Superior temporal gyrus (tissue), 1 donor: Measurements from ENCODE around the gene TSPAN18.

Experiments used
- DNase-seq: peaks from one replicate; pipeline ENCODE4 v3.0.0-alpha.2; 2016; ENCODE audit errors: extremely low spot score

The TSPAN18 gene

DNA sequence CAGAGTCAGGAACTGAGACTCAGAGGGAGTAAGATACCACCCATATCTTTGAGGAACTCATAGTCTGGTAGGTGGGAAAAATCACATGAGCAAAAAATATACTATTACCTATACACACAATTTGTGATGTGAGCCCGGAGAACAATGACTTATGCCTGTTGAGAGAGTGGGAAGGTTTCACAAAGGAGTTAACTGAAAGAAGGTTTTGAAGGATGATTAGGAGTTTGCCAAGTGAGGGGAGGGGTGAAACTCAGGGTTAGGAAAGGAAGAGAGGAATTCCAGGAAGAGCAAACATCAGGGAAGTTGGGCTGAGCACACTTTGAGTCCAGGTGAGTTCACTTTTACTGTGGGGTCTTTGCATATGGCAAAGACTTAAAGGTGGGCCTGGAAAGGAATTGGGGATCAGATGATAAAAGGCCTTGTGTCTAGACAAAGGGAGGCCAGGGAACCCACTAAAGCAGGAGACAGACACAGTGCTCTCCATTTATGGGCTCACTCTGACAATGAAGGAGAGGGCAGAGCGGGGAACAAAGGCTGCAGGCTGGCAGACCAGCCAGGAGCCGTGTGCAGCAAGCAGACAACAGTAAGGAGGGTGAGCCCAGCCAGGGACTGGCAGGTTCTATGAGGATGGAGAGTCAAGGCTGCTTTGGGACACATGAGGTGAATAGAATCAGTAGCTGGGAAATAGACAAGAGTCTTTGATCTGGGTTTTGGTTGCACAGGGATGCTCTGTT lies 33.1 kb downstream of the TSPAN18 start:
- no peak for DNase-seq

DNA sequence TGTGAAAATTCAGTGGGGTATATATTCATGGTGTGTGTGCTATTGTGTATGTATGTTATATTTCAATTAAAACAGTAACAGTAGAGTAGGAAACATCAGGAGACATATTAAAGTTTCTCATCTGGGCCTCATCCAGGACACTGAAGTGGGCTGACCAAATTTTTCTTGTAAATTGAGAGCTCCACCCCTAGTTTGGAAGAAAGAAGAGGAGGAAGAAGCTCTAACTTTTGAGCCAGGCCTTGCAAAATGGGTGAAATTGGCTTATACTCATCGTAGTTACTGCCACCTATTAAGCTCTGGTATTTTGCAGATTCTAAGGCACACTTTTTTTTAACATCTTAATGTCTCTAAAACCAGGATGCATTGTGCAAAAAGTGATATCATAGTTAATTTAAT lies 33.7 kb downstream of the TSPAN18 start:
- DNase-seq, result no peak

DNA sequence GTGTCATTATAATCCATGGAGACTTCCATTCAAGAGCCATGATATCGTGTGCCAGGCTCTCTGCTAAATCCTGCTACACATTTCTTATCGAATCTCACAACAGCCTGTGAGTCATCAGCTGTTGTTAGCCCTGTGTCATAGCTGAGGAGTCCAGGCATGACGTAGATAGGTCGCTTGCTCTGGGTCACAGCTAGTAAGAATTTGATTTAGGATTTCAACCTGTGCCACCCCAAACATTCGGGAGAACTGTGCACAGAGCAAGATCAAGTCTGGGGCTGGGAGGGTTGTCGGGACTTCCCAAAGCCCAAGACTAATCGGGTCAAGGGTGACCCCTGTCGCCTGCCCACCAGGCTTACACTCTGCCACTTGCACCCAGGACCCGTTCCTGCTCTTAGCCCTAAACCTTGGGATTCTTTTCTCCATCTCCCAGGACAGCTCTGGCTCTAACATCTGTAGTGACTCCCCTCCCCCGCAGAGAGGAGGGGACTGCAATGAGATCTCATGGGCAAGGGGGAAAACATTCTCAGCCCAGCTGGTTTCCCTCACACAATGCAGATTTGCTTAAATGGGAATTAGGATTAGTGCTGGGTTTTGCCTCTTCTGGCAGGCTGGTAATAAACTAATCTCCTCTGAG lies 34.3 kb downstream of the TSPAN18 start:
- no peak for DNase-seq

DNA sequence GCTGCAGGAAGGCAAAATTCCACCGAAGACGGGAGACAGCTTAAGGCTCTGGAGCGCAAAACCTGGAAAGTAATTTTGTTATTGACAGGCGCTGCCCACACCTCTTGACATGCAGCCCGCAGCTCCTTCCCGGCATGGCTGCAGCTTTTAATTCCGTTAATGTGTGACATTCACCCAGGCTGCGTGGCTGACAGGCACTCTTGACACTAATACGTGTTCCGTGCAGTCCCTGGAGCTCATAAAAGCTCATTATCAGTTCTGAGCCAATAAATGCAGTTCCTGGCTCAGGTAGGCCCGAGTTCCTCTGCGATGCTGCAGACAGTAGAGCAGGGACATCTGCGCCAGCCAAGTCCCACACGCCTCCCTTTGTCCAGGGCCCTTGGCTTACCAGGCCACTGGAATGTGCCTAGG lies 34.8 kb downstream of the TSPAN18 start:
- DNase-seq, result no peak

DNA sequence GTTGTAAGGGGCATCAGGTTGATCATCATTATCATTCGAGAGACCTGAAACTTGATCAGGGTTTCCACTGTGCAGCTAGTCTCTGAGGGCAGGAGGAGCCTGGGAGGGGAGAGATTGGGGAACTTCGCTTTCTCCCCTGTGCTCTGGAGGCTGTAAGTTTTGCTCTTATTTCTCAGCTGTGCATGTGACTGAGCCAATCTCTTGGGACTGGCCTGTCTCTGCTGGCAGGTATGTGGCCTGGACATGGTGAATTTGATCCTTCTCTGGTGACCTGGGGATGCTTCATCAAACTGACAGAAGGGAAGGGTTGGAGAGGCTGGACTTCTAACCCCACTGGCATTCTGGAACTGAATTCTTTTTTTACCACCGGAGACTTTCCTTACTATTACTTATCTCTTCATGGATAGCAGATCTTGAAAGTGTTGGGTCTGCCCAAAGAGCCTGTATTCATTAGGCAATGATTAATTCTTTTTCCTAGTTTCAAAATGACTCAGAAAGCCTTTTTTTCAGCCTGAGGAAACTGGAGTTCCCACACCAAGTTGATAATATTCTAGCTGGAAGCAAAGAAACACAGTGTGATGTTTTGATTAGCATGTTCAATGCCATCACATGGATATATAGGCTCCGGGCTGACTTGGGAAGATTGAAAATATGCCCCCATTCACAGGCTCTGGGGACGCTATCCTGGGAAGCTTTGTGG lies 36.5 kb downstream of the TSPAN18 start:
- no peak for DNase-seq

DNA sequence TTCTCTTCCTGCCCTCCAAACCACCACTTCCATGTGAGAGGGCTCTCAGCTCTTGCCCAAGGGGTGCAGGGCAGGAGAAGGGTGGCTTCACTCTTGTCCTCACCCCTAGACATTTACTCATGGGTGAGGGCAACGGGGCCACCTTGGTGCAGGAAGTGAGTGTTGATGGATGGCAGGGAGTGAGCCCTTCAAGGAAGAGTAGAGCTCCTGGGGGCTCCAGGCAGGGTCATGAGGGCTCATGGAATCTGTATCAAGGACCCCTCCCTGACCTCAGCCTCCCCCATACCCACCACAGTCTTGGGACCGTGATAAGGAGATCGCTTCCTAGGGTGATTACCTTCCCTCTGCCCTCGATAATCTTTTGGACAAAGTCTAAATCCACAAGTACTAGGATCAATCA lies 37.8 kb downstream of the TSPAN18 start:
- DNase-seq, result no peak

DNA sequence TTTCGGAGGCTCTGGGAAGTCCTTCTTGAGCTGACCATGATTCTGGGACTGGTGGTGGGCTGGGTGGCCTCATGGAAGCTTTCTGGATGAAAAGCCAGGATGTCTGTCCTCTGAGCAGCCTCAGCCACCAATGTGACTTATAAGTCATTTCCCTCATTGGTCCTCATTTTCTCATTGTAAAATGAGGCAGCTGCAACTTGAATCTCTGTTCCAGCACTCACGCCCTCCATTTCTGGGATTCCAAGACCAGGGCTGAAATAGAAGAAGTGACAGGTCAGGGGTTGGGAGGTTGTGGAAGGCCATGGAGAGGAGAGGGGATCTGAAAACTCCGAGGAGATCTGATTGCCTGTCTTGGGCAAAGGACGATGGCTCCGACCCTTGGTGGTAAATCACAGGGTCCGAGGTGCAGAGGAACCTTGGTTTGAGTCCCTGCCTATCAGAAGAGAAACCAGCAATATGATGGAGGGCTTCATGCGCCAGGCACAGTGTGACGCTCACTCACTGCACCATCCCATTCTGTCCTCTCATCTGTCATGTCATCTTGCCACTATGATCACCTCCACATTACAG lies 38.3 kb downstream of the TSPAN18 start:
- no peak for DNase-seq

DNA sequence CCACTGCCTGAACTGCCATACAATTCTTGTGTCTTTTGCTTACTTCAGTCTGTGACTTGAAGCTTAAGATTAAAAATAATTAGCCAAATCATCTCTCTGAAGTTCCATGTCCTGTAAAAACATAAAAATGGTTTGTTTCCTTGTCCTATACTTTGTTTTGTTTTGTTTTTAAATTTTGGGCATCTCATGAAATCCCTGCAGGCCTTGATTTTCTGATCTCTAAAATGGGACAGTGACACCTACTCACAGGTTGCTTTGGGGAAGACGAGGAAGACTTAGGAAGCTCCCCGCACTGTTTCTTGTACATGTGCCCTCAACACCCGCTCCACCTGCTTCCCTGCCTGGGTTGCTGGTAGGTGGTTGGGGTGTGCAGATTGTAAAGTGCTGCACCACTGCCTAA lies 38.9 kb downstream of the TSPAN18 start:
- no peak for DNase-seq

DNA sequence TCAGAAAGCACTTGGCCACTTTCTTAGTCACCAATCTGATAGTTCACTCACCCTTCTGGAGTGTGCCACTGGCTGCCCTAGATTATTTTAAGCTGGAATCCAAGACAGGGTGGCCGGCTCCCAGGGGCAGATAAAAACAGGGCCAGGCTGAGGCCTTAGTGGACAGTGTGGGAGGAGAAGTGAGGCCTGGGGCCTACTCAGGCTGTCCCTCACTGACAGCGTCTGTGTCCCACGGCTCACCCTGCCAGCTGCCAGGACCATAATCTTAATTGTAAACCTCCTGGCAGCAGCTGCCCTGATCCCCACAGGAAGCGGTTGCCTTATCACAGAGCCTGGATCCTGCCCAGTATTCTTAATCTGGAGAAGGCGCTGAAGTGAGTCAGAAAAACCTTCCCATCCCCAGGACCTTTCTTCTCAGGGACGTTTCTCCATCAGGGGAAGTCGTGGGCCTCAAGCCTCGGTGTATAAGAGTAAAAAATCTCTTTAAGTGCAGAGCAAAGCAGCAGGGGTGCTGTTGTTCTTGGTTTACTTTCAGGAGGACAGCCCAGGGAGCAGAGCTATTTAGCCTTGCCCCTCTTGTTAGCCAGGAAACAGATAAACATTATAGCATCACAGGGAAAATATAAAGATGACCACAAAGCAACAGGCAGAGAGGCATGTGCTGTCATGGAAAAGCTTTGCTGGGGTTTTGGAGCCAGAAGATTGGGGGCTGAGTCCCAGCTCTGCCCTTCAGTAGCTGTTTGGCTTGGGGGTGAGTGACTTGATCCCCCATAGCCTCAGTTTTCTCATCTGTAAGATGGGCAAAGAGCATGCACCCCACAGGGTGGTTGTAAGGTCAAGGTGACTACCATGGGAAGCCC lies 39.6 kb downstream of the TSPAN18 start:
- DNase-seq, result no peak

DNA sequence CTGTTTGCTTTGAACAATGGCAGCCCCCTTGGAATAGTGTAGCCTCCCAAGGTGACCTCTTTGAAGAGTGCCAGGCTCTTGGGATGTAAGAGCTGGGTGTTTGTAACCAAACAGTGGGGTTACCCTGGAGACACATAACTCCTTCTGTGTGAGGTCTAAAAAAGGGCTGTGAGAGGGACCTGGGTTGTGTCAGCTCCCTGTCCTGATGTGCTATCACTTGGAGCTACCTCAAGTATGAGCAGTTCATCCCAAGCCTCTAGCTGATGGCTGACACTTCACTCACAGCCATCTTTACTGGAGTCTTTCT lies 40.2 kb downstream of the TSPAN18 start:
- no peak for DNase-seq

DNA sequence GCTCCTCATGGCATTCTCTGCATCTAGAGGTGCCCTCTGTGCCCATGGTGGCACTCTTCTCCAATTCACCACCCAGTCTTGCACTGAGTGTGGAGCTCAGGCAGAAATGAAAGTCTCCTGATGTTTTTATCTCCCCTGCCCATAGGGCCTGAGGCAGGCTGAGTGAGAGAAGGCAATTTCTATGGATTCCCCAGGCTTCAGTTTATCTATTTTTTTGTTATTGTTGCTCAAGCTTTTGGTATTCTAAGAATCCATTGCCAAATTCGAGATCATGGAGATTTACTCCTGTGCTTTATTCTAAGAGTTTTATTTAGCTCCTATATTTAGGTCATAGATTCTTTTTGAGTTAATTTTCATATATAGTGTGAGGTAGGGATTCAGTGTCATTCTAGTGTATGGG lies 40.7 kb downstream of the TSPAN18 start:
- no peak for DNase-seq

DNA sequence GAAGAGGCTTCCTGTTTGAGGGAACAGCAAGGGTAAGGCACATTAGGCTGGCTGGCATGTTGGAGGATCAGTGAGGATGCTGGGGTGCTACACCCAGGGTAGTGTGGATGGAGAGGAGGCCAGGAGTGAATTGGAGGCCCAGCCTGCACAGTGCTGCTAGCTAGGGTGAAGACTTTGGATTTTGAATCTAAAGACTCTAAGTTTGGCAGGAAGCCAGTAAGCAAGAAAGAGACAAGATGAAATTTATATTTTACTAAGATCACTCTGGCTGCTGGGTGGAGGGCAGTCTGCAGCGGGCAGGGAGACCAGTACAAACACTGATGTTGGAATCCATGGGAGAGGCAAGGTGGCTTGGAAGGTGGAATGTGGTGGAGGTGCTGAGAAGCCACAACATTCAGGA lies 43.6 kb downstream of the TSPAN18 start:
- no peak for DNase-seq

DNA sequence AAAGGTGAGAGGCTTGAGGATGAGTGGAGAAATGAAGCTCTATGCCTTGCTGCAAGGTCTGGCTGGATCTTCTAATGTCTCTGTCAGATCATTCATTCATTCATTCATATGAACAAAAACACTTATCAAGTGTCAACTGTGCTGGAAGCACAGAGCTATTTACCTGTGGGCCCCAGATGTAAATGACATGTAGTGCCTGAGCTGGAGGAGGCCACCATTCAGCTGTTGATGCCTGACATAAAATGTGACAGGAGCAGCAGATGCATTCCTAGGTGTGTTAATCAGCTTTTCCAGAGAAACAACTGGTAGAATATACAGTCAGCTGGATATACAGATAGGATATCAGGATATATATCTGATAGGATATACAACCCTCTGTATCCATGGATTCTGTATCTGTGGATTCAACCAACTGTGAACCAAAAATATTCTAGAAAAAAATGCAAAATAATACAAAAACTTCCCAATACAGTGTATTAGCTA lies 44.5 kb downstream of the TSPAN18 start:
- DNase-seq, result no peak

DNA sequence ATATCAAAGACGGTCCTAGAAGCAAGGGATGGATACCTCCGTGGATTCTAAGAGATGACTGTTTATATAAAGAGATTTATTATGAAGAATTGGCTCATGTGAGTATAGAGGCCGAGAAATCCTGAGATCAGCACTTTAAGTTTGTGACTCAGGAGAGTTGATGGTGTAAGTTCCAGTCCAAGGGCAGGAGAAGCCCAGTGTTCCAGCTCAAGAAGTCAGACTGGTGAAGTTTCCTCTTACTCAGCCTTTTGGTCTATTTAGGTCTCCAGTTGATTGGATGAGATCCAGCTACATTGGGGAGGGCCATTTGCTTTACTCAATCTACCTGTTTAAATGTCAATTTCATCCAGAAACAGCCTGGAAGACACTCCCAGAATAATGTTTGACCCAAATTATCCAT lies 45.1 kb downstream of the TSPAN18 start:
- DNase-seq, result no peak

DNA sequence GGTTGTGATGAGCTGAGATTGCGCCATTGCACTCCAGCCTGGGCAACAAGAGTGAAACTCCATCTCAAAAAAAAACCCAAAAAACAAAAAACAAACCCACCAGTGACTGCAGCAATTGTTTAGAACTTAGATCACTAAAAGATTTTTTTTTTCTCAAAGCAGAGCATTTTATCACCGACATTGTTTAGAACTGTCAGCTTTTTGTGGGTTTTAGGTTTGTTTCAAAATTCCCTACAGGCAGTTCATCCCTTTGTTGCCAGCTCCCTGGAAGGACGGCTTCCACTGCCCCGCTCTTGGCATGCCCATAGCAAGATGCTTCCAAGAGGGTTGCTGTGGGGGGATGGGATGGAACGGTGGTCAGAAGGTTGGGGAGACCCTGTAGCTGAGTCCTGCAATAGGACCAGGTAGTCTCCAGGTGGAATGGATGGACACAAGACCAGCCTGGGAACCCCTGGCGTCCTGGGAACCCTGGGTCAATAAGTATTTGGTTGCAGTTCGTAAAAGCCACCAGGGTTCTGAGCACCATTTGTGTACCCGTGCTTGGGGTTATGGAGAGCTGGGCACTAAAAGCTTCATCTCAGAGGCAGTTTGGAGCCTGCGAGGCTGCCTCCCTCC lies 46.7 kb downstream of the TSPAN18 start:
- no peak for DNase-seq

DNA sequence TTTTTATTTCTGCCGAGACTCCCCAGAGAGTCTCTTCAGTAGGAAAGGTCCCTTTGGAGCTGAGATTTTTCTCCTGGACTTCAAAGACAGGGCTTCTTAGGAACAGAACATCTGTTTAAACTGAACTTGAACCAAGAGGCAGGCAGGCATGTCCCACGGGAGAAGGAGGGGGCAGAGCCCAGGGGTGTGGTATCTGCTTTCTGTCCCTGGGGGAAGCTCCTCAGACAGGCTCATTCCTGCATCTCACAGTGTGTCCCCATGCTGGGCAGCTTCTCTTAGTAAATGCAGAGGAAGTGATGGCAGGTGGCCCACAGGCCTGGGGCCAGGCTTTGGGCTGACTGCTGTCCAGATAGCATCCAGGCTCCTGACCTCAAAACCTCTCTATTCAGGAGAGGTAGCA lies 47.3 kb downstream of the TSPAN18 start:
- DNase-seq, result no peak

DNA sequence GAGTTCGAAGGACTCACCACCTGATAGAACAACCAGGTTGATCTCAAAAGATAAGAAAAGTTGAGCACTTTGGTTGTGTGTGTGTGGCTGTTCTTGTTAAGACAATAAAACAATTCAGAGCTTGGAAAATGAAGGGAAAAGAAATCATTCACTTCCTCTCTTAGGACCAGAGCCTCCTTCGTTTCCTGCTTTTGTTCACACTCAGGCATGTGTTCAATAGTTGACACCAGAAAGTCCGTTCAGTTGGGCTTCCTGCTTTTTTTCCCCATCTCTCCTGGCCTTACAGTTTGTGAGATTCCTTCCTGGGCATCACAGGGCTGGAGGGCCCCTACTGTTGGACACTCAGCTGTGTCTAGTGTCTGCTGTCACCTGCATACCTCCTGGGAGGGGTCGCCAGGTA lies 48.0 kb downstream of the TSPAN18 start:
- no peak for DNase-seq

DNA sequence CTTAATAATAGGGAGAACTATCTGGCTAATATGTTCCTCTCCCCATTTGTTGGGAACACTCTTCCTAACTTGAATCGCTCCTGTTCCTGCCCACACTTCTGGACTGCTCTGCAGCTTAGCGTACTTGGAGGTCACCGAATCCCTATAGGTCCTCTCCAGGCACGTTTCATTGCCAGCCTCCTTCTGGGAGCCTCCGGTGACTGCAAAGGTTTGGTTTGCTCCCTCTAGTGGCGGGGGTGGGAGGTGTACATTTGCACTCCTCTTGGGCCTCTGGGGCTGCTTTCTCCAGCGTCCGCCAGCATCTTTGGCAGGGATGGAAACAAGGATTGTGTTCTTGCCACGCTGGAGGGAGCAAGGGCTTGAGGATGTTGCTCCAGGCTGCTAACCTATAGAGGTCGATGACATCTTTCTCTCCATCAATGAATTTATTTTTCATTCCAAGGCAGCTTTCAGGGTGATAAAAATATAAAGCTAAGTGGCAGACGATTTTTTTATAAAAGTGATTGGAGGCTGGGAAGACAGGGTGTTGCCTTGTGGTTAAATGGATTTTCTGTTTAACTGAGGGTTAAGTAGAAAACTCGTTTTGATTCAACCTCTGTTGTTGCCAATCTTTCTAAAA lies 48.7 kb downstream of the TSPAN18 start:
- no peak for DNase-seq

DNA sequence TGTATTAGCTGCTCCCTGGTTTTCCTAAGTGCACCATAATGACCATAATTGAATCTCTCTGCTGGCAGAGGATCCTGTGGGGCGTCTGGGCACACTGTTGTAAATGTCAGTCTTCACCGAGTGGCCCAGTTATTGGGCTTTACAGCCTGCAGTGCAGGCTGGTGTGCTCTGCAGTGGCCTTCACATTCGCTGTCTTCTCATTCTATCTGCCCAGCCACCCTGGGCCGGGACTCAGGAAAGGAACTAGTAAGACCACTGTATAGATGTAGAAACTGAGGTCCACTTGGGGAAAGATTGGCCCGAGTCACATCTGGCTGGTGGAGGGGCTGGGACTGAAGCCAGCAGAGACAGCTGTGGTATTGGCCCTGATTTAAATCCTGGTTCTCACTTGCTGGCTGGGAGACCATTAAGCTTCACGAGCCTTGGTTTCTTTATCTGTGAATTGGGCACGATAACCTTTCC lies 49.3 kb downstream of the TSPAN18 start:
- no peak for DNase-seq

DNA sequence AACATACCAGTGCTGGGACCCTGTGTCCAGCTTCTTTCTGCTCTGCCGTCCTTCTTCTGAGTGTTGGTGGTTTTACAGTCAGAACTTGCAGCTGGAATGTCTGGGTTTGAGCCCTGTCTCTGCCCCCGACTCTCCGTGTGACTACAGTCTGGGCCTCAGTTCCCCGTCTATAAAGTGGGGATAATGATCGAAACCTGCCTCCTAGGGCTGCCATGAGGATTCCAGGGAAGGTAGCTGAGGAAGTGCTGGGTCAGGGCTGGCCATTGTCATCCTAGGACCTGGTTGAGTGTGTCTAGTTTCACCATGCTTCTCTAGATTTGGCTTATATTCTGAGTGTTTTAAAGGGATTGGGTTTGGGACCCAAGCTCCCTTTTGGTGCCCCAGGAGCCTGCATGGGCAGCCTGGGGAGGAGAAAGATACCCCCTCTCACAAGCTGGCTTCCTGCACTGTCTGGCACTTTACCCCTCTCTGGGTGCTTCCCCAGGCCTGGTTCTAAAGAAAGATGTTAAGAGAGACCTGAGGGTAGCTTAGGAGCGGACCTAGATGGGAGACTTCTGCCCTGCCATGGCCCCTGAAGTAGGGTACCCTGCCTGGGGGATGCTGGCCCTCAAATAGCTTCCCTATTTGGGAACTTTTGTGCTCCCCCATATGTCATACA lies 49.9 kb downstream of the TSPAN18 start:
- no peak for DNase-seq
